ENCODE data around the gene ZNF106.

- TF ChIP-seq POLR2A (IDR thresholded peaks at IDR 0.05; ENCODE audit: low read depth, low read length) (no peak), POLR2AphosphoS5 (IDR thresholded peaks at IDR 0.05; ENCODE audit: low read depth, low read length) (no peak), POU2F2 (IDR thresholded peaks at IDR 0.05; ENCODE audit: low read depth, low read length) (no peak), TAF1 (IDR thresholded peaks at IDR 0.05; ENCODE audit: low read depth, low read length) (no peak)
Observed at GRCh38 chr15:42395838-42396237, 95.1 kb downstream of the ZNF106 start.

Measured in GM12891 (cell line).